Uterus (tissue), 2 donors: Measurements from ENCODE around the gene PCDH20.

Experiments
- CTCF ChIP-seq, 4 experiments: fragments of 200-600 bp in 2 of 4; fragments of 450-650 bp in 2 of 4; sonication (generic) in 2 of 4; IDR thresholded peaks; one replicate each; pipeline ENCODE4 v1.5.1; 2016 to 2019; ENCODE audit warnings: antibody characterized with exemption in 4 of 4, mild to moderate bottlenecking in 2 of 4, moderate library complexity in 1 of 4
- POLR2A ChIP-seq, 2 donors: fragments of 450-650 bp; IDR thresholded peaks; one replicate each; pipeline ENCODE4 v1.6.1; 2016; ENCODE audit warnings: antibody characterized with exemption in 2 of 2, mild to moderate bottlenecking in 1 of 2, moderate library complexity in 1 of 2

GRCh38 chr13:61432029-61432428 is 16.4 kb upstream of the PCDH20 start:
- TF ChIP-seq CTCF (IDR thresholded peaks at IDR 0.05) (no peak), POLR2A (IDR thresholded peaks at IDR 0.05) (no peak)
